Measurements from ENCODE around the gene ASTE1.
A peak's percentile ranks its signal among the peaks of the same experiment; 100 is the strongest.
"Not testable (repeated sequence)": the region's sequence is repeated elsewhere in the genome, so short reads cannot be mapped to it uniquely, and the experiment has no call there.

Gene ASTE1

DNA sequence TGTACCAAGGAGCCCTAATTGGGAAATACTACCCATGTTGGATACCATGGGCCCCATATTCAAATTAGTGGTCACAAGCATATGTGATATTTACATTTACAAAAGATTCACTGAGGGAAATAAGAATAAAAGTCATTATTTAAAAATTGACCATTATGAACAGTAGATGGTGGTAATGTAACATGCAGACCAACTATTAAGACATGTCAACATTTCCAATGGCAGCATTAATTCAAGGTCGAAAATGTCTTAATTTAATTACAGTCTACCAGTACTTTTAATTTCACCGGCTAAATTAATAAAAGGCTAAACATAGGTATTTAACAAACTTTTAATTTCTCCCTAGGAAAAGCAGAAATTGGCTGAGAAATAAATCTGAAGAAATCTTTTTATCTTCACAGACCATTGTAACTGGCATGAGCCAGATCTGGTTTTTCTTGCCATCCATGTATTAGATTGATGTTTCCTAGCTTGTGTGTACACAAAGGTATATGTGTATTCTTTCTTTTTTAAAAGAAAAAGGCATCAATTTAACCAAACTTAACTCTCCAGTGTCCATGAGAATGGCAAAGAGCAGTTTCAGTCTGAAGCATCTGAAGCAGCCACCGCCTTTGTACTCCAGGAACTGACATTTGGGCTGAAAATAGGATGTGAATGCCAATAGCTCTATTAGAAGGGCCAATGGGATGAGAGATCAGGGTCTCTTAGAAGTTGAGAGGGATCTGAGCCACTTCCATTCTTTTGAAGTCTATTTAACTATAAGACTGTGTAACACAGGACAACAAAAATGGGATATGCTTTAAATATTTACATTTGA is 26.6 kb upstream of the ASTE1 start:
- no peak overlapping the region for H3K56ac ChIP-seq (ENCODE audit: low read length)
- H2AK5ac ChIP-seq (ENCODE audit: low read length) = no peak overlapping the region
- H3K4me1 ChIP-seq (ENCODE audit: control insufficient read depth, low read depth, low read length) = no peaks in the 10 kb centered on the region
- no peak for DNase-seq
- no peak overlapping the region for H4K8ac ChIP-seq (ENCODE audit: low read depth, low read length)
- H3K4me3 ChIP-seq (ENCODE audit: low read length) = no peak overlapping the region
- no CpG with 5 or more reads among the region's 3 CpGs for WGBS (ENCODE audit: extremely low coverage, insufficient coverage, low lambda C conversion rate)
- H3K23ac ChIP-seq (ENCODE audit: low read length) = no peak overlapping the region
- no peak overlapping the region for H2BK15ac ChIP-seq (replicated peaks; ENCODE audit: low read depth)
- H3K79me1 ChIP-seq (ENCODE audit: low read length) = no peaks in the 10 kb centered on the region
- no peak overlapping the region for H3K9ac ChIP-seq (ENCODE audit: low read length)
- H4K5ac ChIP-seq (ENCODE audit: low read length) = no peak overlapping the region
- no peaks in the 10 kb centered on the region for H3K27me3 ChIP-seq (ENCODE audit: insufficient read depth, low read length, poor library complexity)
- H2BK5ac ChIP-seq (ENCODE audit: low read length) = no peak overlapping the region
- H3K36me3 ChIP-seq (ENCODE audit: control insufficient read depth, insufficient read depth, low read length) = no peaks in the 10 kb centered on the region
- H3K27ac ChIP-seq (ENCODE audit: low read depth, low read length) = no peak overlapping the region
- H3K79me2 ChIP-seq (ENCODE audit: control insufficient read depth, insufficient read depth, low read length) = no peaks in the 10 kb centered on the region
- H3K18ac ChIP-seq (ENCODE audit: low read length) = no peak overlapping the region
- H2BK120ac ChIP-seq (ENCODE audit: low read depth, low read length) = no peak overlapping the region
- H3K4ac ChIP-seq (ENCODE audit: low read depth, low read length) = no peak overlapping the region
- H3K4me2 ChIP-seq (ENCODE audit: low read length) = no peak overlapping the region

DNA sequence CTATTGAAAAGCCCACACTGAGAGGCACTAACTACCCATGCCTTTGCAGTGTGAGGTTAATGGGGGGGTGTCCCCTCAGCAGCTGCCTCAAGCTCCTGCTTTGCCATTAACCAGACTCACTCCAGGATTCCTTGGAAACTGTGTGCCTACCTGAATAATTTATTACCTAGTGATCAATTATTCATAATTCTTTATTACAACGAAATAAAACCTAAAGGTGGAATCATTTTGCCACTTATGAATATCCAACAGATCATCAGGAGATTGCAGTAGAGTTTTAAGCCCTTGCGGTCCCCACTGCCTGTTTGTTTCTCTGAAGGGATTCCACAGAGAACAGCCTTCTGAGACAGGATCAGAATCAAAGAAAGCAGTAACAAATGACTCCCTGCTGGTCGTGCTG is 23.4 kb upstream of the ASTE1 start:
- Histone ChIP-seq H3K9ac (ENCODE audit: low read length) (no peak overlapping the region), H2BK5ac (ENCODE audit: low read length) (no peak overlapping the region), H3K56ac (ENCODE audit: low read length) (no peak overlapping the region), H3K4ac (ENCODE audit: low read depth, low read length) (no peak overlapping the region), H3K36me3 (ENCODE audit: control insufficient read depth, insufficient read depth, low read length) (no peaks in the 10 kb centered on the region), H3K27me3 (ENCODE audit: insufficient read depth, low read length, poor library complexity) (no peaks in the 10 kb centered on the region), H3K79me2 (ENCODE audit: control insufficient read depth, insufficient read depth, low read length) (no peaks in the 10 kb centered on the region), H3K23ac (ENCODE audit: low read length) (no peak overlapping the region), H2BK15ac (replicated peaks; ENCODE audit: low read depth) (no peak overlapping the region), H3K27ac (ENCODE audit: low read depth, low read length) (no peak overlapping the region), H3K18ac (ENCODE audit: low read length) (no peak overlapping the region), H4K8ac (ENCODE audit: low read depth, low read length) (no peak overlapping the region), H3K4me3 (ENCODE audit: low read length) (no peak overlapping the region), H3K4me2 (ENCODE audit: low read length) (no peak overlapping the region), H3K79me1 (ENCODE audit: low read length) (no peaks in the 10 kb centered on the region), H2AK5ac (ENCODE audit: low read length) (no peak overlapping the region), H2BK120ac (ENCODE audit: low read depth, low read length) (no peak overlapping the region), H4K5ac (ENCODE audit: low read length) (no peak overlapping the region), H3K4me1 (ENCODE audit: control insufficient read depth, low read depth, low read length) (no peaks in the 10 kb centered on the region)
- DNase-seq = no peak
- WGBS (ENCODE audit: extremely low coverage, insufficient coverage, low lambda C conversion rate) = no CpG with 5 or more reads among the region's 3 CpGs

DNA sequence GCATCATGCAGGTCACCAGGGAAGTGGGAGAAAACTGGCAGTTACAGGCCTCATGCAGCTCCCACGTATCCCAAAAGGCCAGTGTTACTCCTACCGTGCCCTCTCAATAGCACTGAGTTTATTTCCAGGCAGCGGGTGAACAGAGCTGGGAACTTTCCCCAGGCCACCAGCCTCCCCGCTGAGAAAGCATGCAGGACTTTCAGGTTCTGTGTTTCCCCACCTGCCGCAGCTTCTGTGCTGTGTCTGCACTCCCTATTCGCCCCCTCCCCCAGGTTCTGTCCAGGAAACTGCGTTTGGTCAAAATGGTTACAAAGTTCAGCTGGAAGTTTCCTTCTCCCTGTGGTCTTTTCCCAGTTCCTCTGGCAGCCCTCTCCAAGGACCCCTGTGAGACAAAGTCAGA is 21.4 kb upstream of the ASTE1 start:
- Histone ChIP-seq H3K56ac (ENCODE audit: low read length) (no peak overlapping the region), H3K18ac (ENCODE audit: low read length) (no peak overlapping the region), H3K4ac (ENCODE audit: low read depth, low read length) (no peak overlapping the region), H2BK15ac (replicated peaks; ENCODE audit: low read depth) (no peak overlapping the region), H2BK120ac (ENCODE audit: low read depth, low read length) (no peak overlapping the region), H3K27me3 (ENCODE audit: insufficient read depth, low read length, poor library complexity) (no peaks in the 10 kb centered on the region), H3K36me3 (ENCODE audit: control insufficient read depth, insufficient read depth, low read length) (no peaks in the 10 kb centered on the region), H2AK5ac (ENCODE audit: low read length) (no peak overlapping the region), H3K27ac (ENCODE audit: low read depth, low read length) (no peak overlapping the region), H3K4me1 (ENCODE audit: control insufficient read depth, low read depth, low read length) (no peaks in the 10 kb centered on the region), H3K4me2 (ENCODE audit: low read length) (no peak overlapping the region), H3K23ac (ENCODE audit: low read length) (no peak overlapping the region), H2BK5ac (ENCODE audit: low read length) (no peak overlapping the region), H3K79me1 (ENCODE audit: low read length) (no peaks in the 10 kb centered on the region), H3K79me2 (ENCODE audit: control insufficient read depth, insufficient read depth, low read length) (no peaks in the 10 kb centered on the region), H4K5ac (ENCODE audit: low read length) (no peak overlapping the region), H4K8ac (ENCODE audit: low read depth, low read length) (no peak overlapping the region), H3K9ac (ENCODE audit: low read length) (no peak overlapping the region), H3K4me3 (ENCODE audit: low read length) (no peak overlapping the region)
- no peak for DNase-seq
- WGBS (ENCODE audit: extremely low coverage, insufficient coverage, low lambda C conversion rate) = no CpG with 5 or more reads among the region's 7 CpGs

DNA sequence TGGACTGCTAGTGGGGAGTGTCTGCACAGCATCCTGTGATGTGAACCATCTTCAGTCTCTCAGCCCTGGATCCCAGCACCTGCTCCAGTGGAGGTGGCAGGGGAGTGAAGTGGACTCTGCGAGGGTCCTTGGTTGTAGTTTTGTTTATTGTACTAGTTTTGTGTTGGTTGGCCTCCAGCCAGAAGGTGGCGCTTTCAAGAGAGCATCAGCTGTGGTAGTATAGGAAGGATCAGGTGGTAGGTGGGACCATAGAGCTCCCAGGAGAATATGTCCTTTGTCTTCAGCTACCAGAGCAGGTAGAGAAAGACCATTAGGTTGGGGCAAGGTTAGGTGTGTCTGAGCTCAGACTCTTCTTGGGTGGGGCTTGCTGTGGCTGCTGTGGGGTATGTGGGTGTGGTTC is 21.0 kb upstream of the ASTE1 start:
- peak; percentile 40 for DNase-seq
- Histone ChIP-seq H2BK5ac (ENCODE audit: low read length) (no peak overlapping the region), H3K36me3 (ENCODE audit: control insufficient read depth, insufficient read depth, low read length) (no peaks in the 10 kb centered on the region), H2BK120ac (ENCODE audit: low read depth, low read length) (no peak overlapping the region), H4K5ac (ENCODE audit: low read length) (no peak overlapping the region), H3K4me1 (ENCODE audit: control insufficient read depth, low read depth, low read length) (no peaks in the 10 kb centered on the region), H3K23ac (ENCODE audit: low read length) (no peak overlapping the region), H3K27me3 (ENCODE audit: insufficient read depth, low read length, poor library complexity) (no peaks in the 10 kb centered on the region), H3K56ac (ENCODE audit: low read length) (no peak overlapping the region), H3K4me2 (ENCODE audit: low read length) (no peak overlapping the region), H2BK15ac (replicated peaks; ENCODE audit: low read depth) (no peak overlapping the region), H3K79me2 (ENCODE audit: control insufficient read depth, insufficient read depth, low read length) (no peaks in the 10 kb centered on the region), H3K9ac (ENCODE audit: low read length) (no peak overlapping the region), H4K8ac (ENCODE audit: low read depth, low read length) (no peak overlapping the region), H3K79me1 (ENCODE audit: low read length) (no peaks in the 10 kb centered on the region), H2AK5ac (ENCODE audit: low read length) (no peak overlapping the region), H3K18ac (ENCODE audit: low read length) (no peak overlapping the region), H3K27ac (ENCODE audit: low read depth, low read length) (no peak overlapping the region), H3K4me3 (ENCODE audit: low read length) (no peak overlapping the region), H3K4ac (ENCODE audit: low read depth, low read length) (no peak overlapping the region)
- no CpG with 5 or more reads among the region's 2 CpGs for WGBS (ENCODE audit: extremely low coverage, insufficient coverage, low lambda C conversion rate)

DNA sequence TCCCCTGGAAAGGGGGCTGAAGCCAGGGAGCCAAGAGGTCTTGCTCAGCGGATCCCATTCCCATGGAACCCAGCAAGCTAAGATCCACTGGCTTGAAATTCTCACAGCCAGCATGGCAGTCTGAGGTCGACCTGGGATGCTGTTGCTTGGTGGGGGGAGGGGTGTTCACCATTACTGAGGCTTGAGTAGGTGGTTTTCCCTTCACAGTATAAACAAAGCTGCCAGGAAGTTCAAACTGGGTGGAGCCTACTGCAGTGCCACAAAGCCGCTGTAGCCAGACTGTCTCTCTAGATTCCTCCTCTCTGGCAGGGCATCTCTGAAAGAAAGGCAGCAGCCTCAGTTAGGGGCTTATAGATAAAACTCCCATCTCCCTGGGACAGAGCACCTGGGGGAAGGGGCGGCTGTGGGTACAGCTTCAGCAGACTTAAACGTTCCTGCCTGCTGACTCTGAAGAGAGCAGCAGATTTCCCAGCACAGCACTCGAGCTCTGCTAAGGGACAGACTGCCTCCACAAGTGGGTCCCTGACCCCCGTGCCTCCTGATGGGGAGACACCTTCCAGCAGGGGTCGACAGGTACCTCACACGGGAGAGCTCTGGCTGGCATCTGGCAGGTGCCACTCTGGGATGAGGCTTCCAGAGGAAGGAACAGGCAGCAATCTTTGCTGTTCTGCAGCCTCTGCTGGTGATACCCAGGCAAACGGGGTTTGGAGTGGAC is 15.8 kb upstream of the ASTE1 start:
- not testable (repeated sequence) for H3K79me1 ChIP-seq (ENCODE audit: low read length); H3K36me3 ChIP-seq (ENCODE audit: control insufficient read depth, insufficient read depth, low read length); H2BK15ac ChIP-seq (replicated peaks; ENCODE audit: low read depth); H3K27ac ChIP-seq (ENCODE audit: low read depth, low read length); H2BK120ac ChIP-seq (ENCODE audit: low read depth, low read length); H3K18ac ChIP-seq (ENCODE audit: low read length); H3K23ac ChIP-seq (ENCODE audit: low read length); H3K4me1 ChIP-seq (ENCODE audit: control insufficient read depth, low read depth, low read length); H3K9ac ChIP-seq (ENCODE audit: low read length); H4K5ac ChIP-seq (ENCODE audit: low read length); H3K27me3 ChIP-seq (ENCODE audit: insufficient read depth, low read length, poor library complexity); H3K4me3 ChIP-seq (ENCODE audit: low read length); H2BK5ac ChIP-seq (ENCODE audit: low read length); H3K79me2 ChIP-seq (ENCODE audit: control insufficient read depth, insufficient read depth, low read length); H3K56ac ChIP-seq (ENCODE audit: low read length); H4K8ac ChIP-seq (ENCODE audit: low read depth, low read length); H3K4me2 ChIP-seq (ENCODE audit: low read length); H2AK5ac ChIP-seq (ENCODE audit: low read length); H3K4ac ChIP-seq (ENCODE audit: low read depth, low read length)
- no CpG with 5 or more reads among the region's 10 CpGs for WGBS (ENCODE audit: extremely low coverage, insufficient coverage, low lambda C conversion rate)
- peak; percentile 36 for DNase-seq
